ENCODE measurements around the gene CCDC92.
"Not testable (repeated sequence)": the region's sequence is repeated elsewhere in the genome, so short reads cannot be mapped to it uniquely, and the experiment has no call there.

Gene CCDC92

GRCh38 chr12:123948796-123949769 lies 23.5 kb downstream of the CCDC92 start:
- DNase-seq: no peak

- DNase-seq: no peak
Measured at GRCh38 chr12:123948401-123948795, 24.2 kb downstream of the CCDC92 start.

GRCh38 chr12:123947531-123947930 lies 25.1 kb downstream of the CCDC92 start:
- DNase-seq: not testable (repeated sequence)

GRCh38 chr12:123946516-123947505 lies 25.8 kb downstream of the CCDC92 start:
- DNase-seq: not testable (repeated sequence)

- no peak for DNase-seq
Measured at GRCh38 chr12:123946152-123946515, 26.5 kb downstream of the CCDC92 start.

- DNase-seq: no peak
Measured at GRCh38 chr12:123945287-123946151, 27.1 kb downstream of the CCDC92 start.

- no peak for DNase-seq
Measured at GRCh38 chr12:123944696-123945095, 27.9 kb downstream of the CCDC92 start.

- no peak for DNase-seq
Measured at GRCh38 chr12:123943816-123944215, 28.8 kb downstream of the CCDC92 start.

GRCh38 chr12:123942911-123943648 lies 29.6 kb downstream of the CCDC92 start:
- DNase-seq: no peak

GRCh38 chr12:123942238-123942653 lies 30.4 kb downstream of the CCDC92 start:
- no peak for DNase-seq

GRCh38 chr12:123941624-123942237 lies 30.9 kb downstream of the CCDC92 start:
- no peak for DNase-seq

- no peak for DNase-seq
Measured at GRCh38 chr12:123941000-123941399, 31.6 kb downstream of the CCDC92 start.

GRCh38 chr12:123940627-123940966 lies 32.0 kb downstream of the CCDC92 start:
- DNase-seq: no peak

- no peak for DNase-seq
Measured at GRCh38 chr12:123939716-123940626, 32.7 kb downstream of the CCDC92 start.

GRCh38 chr12:123938679-123939480 lies 33.8 kb downstream of the CCDC92 start:
- DNase-seq: no peak

- no peak for DNase-seq
Measured at GRCh38 chr12:123937707-123938591, 34.7 kb downstream of the CCDC92 start.

GRCh38 chr12:123936956-123937706 lies 35.5 kb downstream of the CCDC92 start:
- no peak for DNase-seq

Measured in cortex of kidney (tissue), 1 donor.